Stimulated activated CD8-positive, alpha-beta memory T cell treated with anti-CD3 and anti-CD28 coated beads, Interleukin-15, amount 100 ng/mL, for 48 hours (primary cell): ENCODE data around the gene ICAM4.
A peak's percentile ranks its signal among the peaks of the same experiment; 100 is the strongest.

Source experiments
- DNase-seq, 2 donors: peaks; one replicate each; pipeline ENCODE4 v3.0.0-alpha.2; 2020; ENCODE audit warnings: low read depth in 2 of 2

ICAM4 gene

GRCh38 chr19:10290876-10291553 is 4.3 kb downstream of the ICAM4 start:
- no peak for DNase-seq

GRCh38 chr19:10291554-10292205 is 4.9 kb downstream of the ICAM4 start:
- no peak for DNase-seq

- peak; percentile 68 to 69 for DNase-seq
Measured at GRCh38 chr19:10292206-10292788, 5.5 kb downstream of the ICAM4 start.

- DNase-seq, result no peak
Measured at GRCh38 chr19:10292789-10293636, 6.3 kb downstream of the ICAM4 start.

- DNase-seq, result no peak
Measured at GRCh38 chr19:10293637-10294367, 7.0 kb downstream of the ICAM4 start.

- no peak for DNase-seq
Measured at GRCh38 chr19:10294368-10294697, 7.6 kb downstream of the ICAM4 start.

GRCh38 chr19:10295305-10295846 is 8.6 kb downstream of the ICAM4 start:
- DNase-seq, result no peak

- DNase-seq, result no peak
Measured at GRCh38 chr19:10295847-10296591, 9.3 kb downstream of the ICAM4 start.

GRCh38 chr19:10299545-10300458 is 13.0 kb downstream of the ICAM4 start:
- DNase-seq, result no peak

GRCh38 chr19:10305139-10305806 is 18.5 kb downstream of the ICAM4 start:
- DNase-seq, result no peak

GRCh38 chr19:10306327-10306726 is 19.6 kb downstream of the ICAM4 start:
- no peak for DNase-seq

- DNase-seq, result no peak
Measured at GRCh38 chr19:10309423-10309822, 22.7 kb downstream of the ICAM4 start, which contains the start of gene ZGLP1. ZGLP1 (minus strand) TSS chr19:10309815.

GRCh38 chr19:10315335-10316214 is 28.8 kb downstream of the ICAM4 start, which contains the start of gene FDX2:
FDX2 (minus strand) TSS chr19:10316015; CDS start chr19:10315996, 19 bp downstream.
- DNase-seq, result peak; percentile 82 to 84

GRCh38 chr19:10316229-10317044 is 29.7 kb downstream of the ICAM4 start:
- no peak for DNase-seq

- no peak for DNase-seq
Measured at GRCh38 chr19:10317045-10317856, 30.5 kb downstream of the ICAM4 start.

GRCh38 chr19:10317857-10318462 is 31.2 kb downstream of the ICAM4 start:
- no peak for DNase-seq
